Stimulated activated CD8-positive, alpha-beta memory T cell treated with anti-CD3 and anti-CD28 coated beads, Interleukin-12 subunit alpha, Interleukin-12 subunit beta, amount 100 ng/mL, for 4 hours (primary cell): ENCODE data around the gene PRXL2B.

Source experiments
- DNase-seq: peaks from one replicate; pipeline ENCODE4 v3.0.0-alpha.2; 2020; ENCODE audit warnings: low read depth

The PRXL2B gene

GRCh38 chr1:2638466-2639115, 52.0 kb downstream of the PRXL2B start:
- no peak for DNase-seq

GRCh38 chr1:2639203-2639602, 52.6 kb downstream of the PRXL2B start:
- no peak for DNase-seq

GRCh38 chr1:2639607-2640521, 53.3 kb downstream of the PRXL2B start:
- no peak for DNase-seq

GRCh38 chr1:2640626-2641025, 54.0 kb downstream of the PRXL2B start:
- no peak for DNase-seq
